Body of pancreas (tissue), 4 donors: ENCODE measurements around the gene CTNS. TPM values are rescaled to one million over a fixed set of nuclear protein-coding genes. Genes with fewer than 3 reads are reported as not detected.

Source experiments
- ATAC-seq: fragments of 150-250 bp; one replicate; pipeline ENCODE4 v1.9.1; 2016
- DNase-seq, 4 donors: peaks; one replicate each; pipeline ENCODE4 v3.0.0-alpha.2; 2019
- H3K27ac ChIP-seq, 4 donors: fragments of 200-600 bp; sonication (generic); 1 replicate in 3 of 4; 2 replicates in 1 of 4; pipeline versions ENCODE4 v1.5.1 to v1.6.1; 2016 to 2019; ENCODE audit warnings: mild to moderate bottlenecking in 1 of 4, mixed read lengths in 1 of 4, moderate library complexity in 1 of 4
- H3K27me3 ChIP-seq, 2 donors: fragments of 200-600 bp; sonication (generic); one replicate each; pipeline ENCODE4 v1.6.0; 2016; ENCODE audit warnings: mild to moderate bottlenecking in 1 of 2
- H3K36me3 ChIP-seq, 2 donors: fragments of 200-600 bp; sonication (generic); replicated peaks in 1 of 2; 2 replicates each; pipeline ENCODE4 v1.5.1; 2016; ENCODE audit warnings: low read depth in 2 of 2; ENCODE audit not compliant: insufficient read depth in 1 of 2
- H3K4me1 ChIP-seq: fragments of 200-600 bp; sonication (generic); one replicate; pipeline ENCODE4 v1.6.0; 2016
- H3K4me3 ChIP-seq, 2 donors: fragments of 200-600 bp; sonication (generic); 1 replicate in 1 of 2; 2 replicates in 1 of 2; pipeline ENCODE4 v1.5.1; 2016 to 2019
- H3K9me3 ChIP-seq, 3 donors: fragments of 200-600 bp; sonication (generic); 1 replicate in 2 of 3; 2 replicates in 1 of 3; pipeline ENCODE4 v1.5.1; 2016
- POLR2A ChIP-seq, 3 donors: fragments of 450-650 bp; IDR thresholded peaks; one replicate each; pipeline ENCODE4 v1.6.1; 2016; ENCODE audit warnings: antibody characterized with exemption in 3 of 3, mild to moderate bottlenecking in 2 of 3
- WGBS, 2 donors: methylation state at CpG; one replicate each; pipeline ENCODE4 v1.1.5; 2017; 5-methylcytosine and 5-hydroxymethylcytosine counted together
- intact Hi-C: fragments of 100-400 bp; cut with DNase I; formaldehyde crosslinking; loops from one replicate; pipeline ENCODE4 v1.15.1; 2023
- total RNA-seq, 2 donors: library from RNA; depleted of rRNA; stranded (reverse); fragments of >200 nt; gene quantifications; one replicate each; pipeline ENCODE4 v1.1.0, GENCODE V29; 2016
- TF ChIP-seq, protein P1 (sequence below), 7 experiments: fragments of 450-650 bp in 4 of 7; fragments of 200-600 bp in 3 of 7; sonication (generic) in 3 of 7; IDR thresholded peaks; one replicate each; pipeline ENCODE4 v1.5.1; 2016 to 2019; ENCODE audit warnings: antibody characterized with exemption in 7 of 7

Gene CTNS
- total RNA-seq, 2 donors from 2014 or later, result 15.8 to 29.3 TPM

GRCh38 chr17:3678821-3679530 lies 42.4 kb downstream of the CTNS start:
- intact Hi-C loops, result no loop called here
- DNase-seq (no peak), ATAC-seq (no peak)
- H3K4me3 ChIP-seq, result no peak overlapping the region
- peaks cover 0 to 2% of the 10 kb centered on the region in 2 donors for H3K27me3 ChIP-seq
- no peaks in the 10 kb centered on the region for H3K36me3 ChIP-seq
- H3K9me3 ChIP-seq, result no peaks in the 10 kb centered on the region
- TF ChIP-seq, protein P1, sequence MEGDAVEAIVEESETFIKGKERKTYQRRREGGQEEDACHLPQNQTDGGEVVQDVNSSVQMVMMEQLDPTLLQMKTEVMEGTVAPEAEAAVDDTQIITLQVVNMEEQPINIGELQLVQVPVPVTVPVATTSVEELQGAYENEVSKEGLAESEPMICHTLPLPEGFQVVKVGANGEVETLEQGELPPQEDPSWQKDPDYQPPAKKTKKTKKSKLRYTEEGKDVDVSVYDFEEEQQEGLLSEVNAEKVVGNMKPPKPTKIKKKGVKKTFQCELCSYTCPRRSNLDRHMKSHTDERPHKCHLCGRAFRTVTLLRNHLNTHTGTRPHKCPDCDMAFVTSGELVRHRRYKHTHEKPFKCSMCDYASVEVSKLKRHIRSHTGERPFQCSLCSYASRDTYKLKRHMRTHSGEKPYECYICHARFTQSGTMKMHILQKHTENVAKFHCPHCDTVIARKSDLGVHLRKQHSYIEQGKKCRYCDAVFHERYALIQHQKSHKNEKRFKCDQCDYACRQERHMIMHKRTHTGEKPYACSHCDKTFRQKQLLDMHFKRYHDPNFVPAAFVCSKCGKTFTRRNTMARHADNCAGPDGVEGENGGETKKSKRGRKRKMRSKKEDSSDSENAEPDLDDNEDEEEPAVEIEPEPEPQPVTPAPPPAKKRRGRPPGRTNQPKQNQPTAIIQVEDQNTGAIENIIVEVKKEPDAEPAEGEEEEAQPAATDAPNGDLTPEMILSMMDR (IDR thresholded peaks at IDR 0.05), result no peak
- no peak for TF ChIP-seq POLR2A (IDR thresholded peaks at IDR 0.05)
- WGBS, 2 donors, result 74 to 75% methylated on average over 9 to 27 of the region's 27 CpGs
- no peak overlapping the region for H3K27ac ChIP-seq
- no peaks in the 10 kb centered on the region for H3K4me1 ChIP-seq

DNA sequence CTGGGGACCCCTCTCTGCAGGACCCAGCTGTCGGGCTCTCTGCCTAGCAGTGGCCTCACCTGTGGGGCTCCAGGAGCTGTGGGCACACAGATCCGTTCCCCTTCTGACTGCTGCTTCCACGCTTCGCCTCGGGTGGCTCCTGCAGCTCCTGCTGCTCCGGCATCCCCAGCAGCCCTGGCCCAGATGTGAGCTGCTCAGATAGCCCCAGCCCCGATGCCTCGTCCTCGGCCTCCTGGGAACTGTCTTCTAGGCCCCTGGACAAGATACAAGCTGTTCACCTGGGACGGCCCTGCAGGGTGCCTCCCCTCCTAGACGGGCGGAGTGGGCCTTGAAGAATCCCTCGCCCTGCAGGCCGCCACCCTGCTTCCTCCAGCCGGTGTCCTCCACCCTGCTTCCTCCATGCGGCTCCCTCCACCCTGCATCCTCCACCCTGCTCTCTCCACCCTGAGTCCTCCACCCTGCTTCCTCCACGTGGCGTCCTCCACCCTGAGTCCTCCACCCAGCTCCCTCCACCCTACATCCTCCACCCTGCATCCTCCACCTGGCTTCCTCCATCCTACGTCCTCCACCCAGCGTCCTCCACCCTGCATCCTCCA lies 43.1 kb downstream of the CTNS start:
- H3K4me3 ChIP-seq, result no peak overlapping the region
- no peak for TF ChIP-seq POLR2A (IDR thresholded peaks at IDR 0.05)
- DNase-seq (no peak), ATAC-seq (no peak)
- H3K36me3 ChIP-seq, result no peaks in the 10 kb centered on the region
- 43 to 63% methylated on average over 13 to 17 of the region's 20 CpGs for WGBS, 2 donors
- no peaks in the 10 kb centered on the region for H3K9me3 ChIP-seq
- intact Hi-C loops, result no loop called here
- H3K27me3 ChIP-seq, result peaks cover 0 to 5% of the 10 kb centered on the region in 2 donors
- H3K4me1 ChIP-seq, result no peaks in the 10 kb centered on the region
- no peak overlapping the region for H3K27ac ChIP-seq

- no peak for ATAC-seq
- WGBS, 2 donors, result 67 to 68% methylated on average over 11 of the region's 12 CpGs
- intact Hi-C loops, result no loop called here
- H3K4me3 ChIP-seq, result no peak overlapping the region
- no peak overlapping the region for H3K27ac ChIP-seq
- no peaks in the 10 kb centered on the region for H3K4me1 ChIP-seq
- TF ChIP-seq, protein P1 (IDR thresholded peaks at IDR 0.05), result no peak
- no peak for TF ChIP-seq POLR2A (IDR thresholded peaks at IDR 0.05)
- peaks cover 0 to 11% of the 10 kb centered on the region in 2 donors for H3K27me3 ChIP-seq
- H3K36me3 ChIP-seq, result no peaks in the 10 kb centered on the region
- H3K9me3 ChIP-seq, result no peaks in the 10 kb centered on the region
- DNase-seq, result no peak
These were observed 44.5 kb downstream of the CTNS start for GRCh38 chr17:3681057-3681456.

DNA sequence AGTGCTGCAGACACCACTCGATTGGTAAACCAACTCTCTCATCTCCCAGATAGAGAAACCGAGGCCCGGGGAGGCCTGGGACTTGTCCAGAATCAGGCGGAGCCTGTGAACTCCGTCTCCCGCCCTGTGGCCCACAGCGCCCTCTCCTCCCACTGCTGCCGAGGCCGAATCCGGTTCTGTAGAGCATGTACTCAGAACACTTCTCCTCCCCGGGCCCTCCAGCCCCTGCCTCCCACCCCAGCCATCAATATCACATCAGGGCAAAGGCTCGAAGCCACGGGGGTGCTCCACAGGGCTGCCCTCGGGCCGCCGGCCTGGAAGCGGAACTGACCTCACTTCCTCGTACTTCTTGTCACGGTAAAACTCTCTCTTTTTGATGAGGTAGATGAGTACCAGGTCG lies 45.0 kb downstream of the CTNS start:
- Histone ChIP-seq H3K27ac (no peak overlapping the region), H3K27me3 (peaks cover 0 to 11% of the 10 kb centered on the region in 2 donors), H3K9me3 (no peaks in the 10 kb centered on the region), H3K4me1 (no peaks in the 10 kb centered on the region), H3K4me3 (no peak overlapping the region), H3K36me3 (no peaks in the 10 kb centered on the region)
- ATAC-seq, result no peak
- no peak for TF ChIP-seq POLR2A (IDR thresholded peaks at IDR 0.05)
- TF ChIP-seq, protein P1 (IDR thresholded peaks at IDR 0.05), result no peak
- 38 to 57% methylated on average over 11 to 16 of the region's 20 CpGs for WGBS, 2 donors
- intact Hi-C loops, result no loop called here
- DNase-seq, result no peak

DNA sequence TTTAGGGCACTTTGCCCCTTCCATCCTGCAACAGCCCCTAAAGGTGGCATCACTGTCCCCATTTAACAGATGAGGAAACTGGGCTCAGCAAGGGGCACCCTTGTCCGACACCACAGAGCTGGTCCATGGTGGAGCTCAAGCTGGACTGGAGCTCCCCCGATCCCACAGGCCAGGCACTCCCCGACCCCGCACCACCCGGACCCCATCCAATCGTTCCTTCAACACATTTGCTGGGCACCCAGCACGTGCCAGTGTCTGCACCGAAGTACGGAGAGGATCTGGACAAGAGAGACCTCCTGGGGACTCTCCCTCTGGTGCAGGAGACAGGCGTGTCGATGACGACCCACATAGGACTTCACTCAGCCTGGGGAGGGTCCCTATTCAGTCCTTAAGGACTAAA lies 45.5 kb downstream of the CTNS start:
- no peaks in the 10 kb centered on the region for H3K9me3 ChIP-seq
- whole genome bisulfite sequencing, 2 donors, result 59 to 63% methylated on average over 7 to 12 of the region's 12 CpGs
- peaks cover 0 to 11% of the 10 kb centered on the region in 2 donors for H3K27me3 ChIP-seq
- H3K4me1 ChIP-seq, result no peaks in the 10 kb centered on the region
- ATAC-seq, result no peak
- no peak overlapping the region for H3K4me3 ChIP-seq
- H3K36me3 ChIP-seq, result no peaks in the 10 kb centered on the region
- no peak for TF ChIP-seq POLR2A (IDR thresholded peaks at IDR 0.05)
- TF ChIP-seq, protein P1 (IDR thresholded peaks at IDR 0.05), result no peak
- H3K27ac ChIP-seq, result no peak overlapping the region
- no peak for DNase-seq
- intact Hi-C loops, result no loop called here
